Measurements from ENCODE around the gene PCSK6. TPM values are rescaled to one million over a fixed set of nuclear protein-coding genes. Genes with fewer than 3 reads are reported as not detected.
"Not testable (repeated sequence)": the region's sequence is repeated elsewhere in the genome, so short reads cannot be mapped to it uniquely, and the experiment has no call there.

PCSK6 gene
- total RNA-seq, 1 experiment from 2014 or later, result 11.5 TPM

DNA sequence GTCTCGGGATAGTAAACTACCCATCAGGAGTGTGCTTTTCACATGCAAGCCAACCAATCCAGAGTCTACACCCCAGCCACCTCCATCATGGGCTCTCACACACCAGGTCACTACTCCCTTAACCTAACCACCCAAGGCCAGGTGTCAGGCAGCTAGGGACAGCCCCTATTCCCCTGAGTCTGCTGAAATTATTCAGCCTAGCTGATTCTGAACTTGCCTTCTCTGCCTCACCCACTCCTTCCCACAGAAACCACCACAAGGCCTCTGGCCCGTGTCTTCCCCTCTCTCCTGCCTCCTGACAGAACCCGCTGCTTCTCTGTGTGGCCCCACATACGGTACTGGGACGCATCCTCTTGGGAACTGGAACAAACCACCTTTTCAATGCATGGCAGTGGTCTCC is 82.1 kb downstream of the PCSK6 start:
- DNase-seq (ENCODE audit: low read depth, low spot score), result no peak
- in situ Hi-C loops (cut with HindIII; ENCODE audit: low pct_unique_long_range_greater_than_20kb, low sequenced_read_pairs), result no loop called here

DNA sequence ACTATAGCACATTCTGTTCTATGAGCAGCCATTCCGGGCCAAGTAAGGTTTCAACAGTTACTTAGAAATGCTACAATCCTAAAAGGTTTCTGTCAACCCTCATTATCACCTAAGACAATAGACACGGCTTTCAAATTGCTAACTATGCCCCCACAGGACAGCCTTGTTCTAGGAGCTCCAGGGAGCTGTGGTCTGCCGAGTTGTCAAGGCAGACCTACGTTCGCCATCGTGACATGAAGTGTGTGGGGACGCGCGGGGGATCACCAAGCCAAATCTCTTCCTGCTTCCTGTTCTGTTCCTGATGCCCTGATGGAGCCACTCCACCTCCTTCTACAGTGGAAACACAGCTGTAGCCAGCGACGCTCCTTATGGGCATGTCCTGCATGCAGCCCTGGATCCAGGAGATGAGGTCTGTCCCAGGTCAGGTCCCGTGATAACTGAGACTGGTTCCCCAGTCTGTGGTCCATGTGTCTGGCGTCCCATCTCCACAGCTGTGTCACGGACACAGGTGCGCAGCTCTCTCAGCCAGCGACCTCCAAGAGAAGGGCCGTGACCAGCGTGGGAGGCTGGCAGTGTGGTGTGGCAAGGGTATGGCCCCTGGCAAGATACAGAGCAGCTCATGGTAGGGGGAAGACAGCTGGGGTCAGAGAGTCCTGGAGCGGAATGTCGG is 82.8 kb downstream of the PCSK6 start:
- no peak for DNase-seq (ENCODE audit: low read depth, low spot score)
- in situ Hi-C loops (cut with HindIII; ENCODE audit: low pct_unique_long_range_greater_than_20kb, low sequenced_read_pairs), result no loop called here

DNA sequence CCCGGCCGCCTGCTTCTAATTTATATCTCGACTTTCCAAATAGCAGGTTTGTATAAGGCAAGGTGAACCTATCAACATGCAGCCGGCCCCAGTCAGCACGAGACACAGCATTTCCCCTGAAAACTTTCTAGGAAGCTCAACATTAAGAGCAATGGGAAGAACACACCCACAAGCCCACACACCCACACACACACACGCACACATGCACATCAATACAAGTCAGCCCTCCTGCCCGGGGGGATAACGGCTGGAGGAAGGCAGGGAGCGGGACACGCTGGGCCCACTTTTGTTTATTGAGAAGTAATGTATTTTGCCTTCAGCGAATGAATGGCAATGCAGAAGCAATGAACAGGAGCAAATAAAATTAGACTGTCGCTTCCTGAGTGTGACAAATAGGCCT is 83.5 kb downstream of the PCSK6 start:
- no peak for DNase-seq (ENCODE audit: low read depth, low spot score)
- in situ Hi-C loops (cut with HindIII; ENCODE audit: low pct_unique_long_range_greater_than_20kb, low sequenced_read_pairs), result no loop called here

DNA sequence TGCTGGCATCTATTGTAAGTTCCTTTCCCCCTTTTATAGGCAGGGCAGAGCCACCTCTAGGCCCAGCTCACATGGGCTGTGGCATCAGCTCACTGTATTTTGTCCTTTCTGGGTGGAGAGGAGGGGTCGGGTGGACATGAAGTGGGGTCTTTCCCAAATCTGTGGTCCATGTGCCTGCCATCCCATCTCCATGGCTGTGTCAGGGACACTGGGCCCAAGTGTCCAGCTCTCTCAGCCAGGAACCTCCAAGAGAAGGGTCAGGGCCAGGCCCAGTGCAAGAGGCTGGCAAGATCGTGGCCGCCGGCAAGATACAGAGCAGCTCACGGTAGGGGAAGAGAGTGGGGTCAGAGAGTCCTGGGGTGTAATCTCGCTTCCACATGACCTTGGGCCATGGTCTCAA is 85.3 kb downstream of the PCSK6 start:
- DNase-seq (ENCODE audit: low read depth, low spot score), result no peak
- in situ Hi-C loops (cut with HindIII; ENCODE audit: low pct_unique_long_range_greater_than_20kb, low sequenced_read_pairs), result no loop called here

DNA sequence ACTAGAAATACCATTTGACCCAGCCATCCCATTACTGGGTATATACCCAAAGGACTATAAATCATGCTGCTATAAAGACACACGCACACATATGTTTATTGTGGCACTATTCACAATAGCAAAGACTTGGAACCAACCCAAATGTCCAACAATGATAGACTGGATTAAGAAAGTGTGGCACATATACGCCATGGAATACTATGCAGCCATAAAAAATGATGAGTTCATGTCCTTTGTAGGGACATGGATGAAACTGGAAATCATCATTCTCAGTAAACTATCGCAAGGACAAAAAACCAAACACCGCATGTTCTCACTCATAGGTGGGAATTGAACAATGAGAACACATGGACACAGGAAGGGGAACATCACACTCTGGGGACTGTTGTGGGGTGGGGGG is 86.6 kb downstream of the PCSK6 start:
- in situ Hi-C loops (cut with HindIII; ENCODE audit: low pct_unique_long_range_greater_than_20kb, low sequenced_read_pairs); DNase-seq (ENCODE audit: low read depth, low spot score): not testable (repeated sequence)

DNA sequence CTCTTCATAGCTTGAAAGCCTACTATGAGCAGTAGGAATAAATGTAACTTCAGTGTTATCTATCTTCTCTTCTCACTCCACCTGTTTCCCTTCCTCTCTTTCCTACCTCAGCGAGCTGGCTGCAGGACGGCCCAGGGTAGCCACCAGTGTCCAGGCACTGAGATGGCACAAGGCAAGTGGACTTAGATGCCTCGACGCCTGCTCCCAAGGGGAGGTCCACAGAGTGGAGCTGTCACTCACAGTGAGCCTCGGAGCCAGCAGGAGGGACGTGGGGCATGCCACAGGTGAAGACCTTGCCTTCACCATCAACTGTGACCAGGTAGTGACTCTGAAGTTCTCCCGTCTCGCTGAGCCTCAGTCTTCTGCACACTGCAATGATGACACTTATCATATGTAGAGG is 88.2 kb downstream of the PCSK6 start:
- in situ Hi-C loops (cut with HindIII; ENCODE audit: low pct_unique_long_range_greater_than_20kb, low sequenced_read_pairs), result no loop called here
- no peak for DNase-seq (ENCODE audit: low read depth, low spot score)

DNA sequence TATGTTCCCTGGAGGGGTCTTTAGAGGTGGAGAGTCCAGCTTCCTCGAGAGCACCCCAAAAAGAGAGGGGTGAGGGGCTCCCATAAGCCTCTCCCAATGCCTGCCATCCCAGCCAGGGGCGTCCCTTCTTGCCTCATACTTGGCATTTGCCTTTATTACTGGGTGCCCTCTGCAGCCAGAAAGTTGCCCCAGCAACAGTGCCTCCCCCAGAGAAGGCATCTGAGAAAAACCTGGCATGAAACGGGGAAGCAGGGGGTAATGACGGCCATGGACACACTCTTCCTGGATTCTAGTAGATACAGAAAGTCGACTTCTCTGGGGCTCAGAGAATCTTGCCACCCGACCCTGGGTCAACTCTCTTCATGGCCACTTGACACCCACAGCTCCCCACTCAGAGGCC is 90.1 kb downstream of the PCSK6 start:
- no peak for DNase-seq (ENCODE audit: low read depth, low spot score)
- in situ Hi-C loops (cut with HindIII; ENCODE audit: low pct_unique_long_range_greater_than_20kb, low sequenced_read_pairs), result no loop called here

DNA sequence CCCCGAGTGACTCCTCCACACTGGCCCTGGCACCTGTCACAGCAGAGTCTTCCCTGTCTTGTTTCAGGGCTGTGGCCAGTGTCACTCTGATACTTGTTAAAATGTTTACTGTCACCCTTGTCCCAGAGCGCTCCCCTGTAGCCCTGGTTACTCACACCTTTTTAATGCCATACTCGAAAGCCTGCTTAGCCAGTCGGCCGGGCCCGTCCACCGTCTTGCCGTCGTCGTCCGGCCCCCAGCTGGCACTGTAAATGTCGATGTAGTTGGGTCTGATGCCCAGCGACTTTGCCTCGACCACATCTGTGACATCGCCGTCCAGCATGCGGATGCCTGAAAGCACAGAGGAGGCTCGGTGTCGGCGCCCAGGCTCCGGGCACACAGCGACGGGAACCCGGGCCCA is 91.3 kb downstream of the PCSK6 start:
- DNase-seq (ENCODE audit: low read depth, low spot score), result no peak
- in situ Hi-C loops (cut with HindIII; ENCODE audit: low pct_unique_long_range_greater_than_20kb, low sequenced_read_pairs), result no loop called here

DNA sequence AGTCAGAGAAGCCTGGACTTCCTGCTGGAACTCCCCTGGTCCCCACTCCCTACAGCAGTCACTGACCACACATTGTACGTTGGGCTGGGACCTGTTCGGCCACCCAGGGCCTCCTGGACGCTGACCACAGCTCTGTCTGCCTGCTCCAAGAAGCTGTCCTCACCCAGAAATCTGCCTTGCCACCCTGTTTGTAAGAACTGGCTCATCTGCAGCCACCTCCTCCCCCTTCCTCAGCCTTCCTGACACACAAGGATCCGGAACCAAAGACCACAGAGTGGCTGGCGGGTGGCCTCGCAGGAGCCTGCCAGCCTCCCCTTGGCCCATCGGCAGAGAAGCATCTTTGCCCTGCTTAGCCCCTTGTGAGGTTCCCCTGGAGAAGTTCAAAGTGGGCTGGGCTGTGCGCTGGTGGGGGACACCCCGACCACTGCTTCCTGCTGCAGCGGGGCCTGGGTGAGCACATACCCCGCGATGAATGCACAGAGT is 91.9 kb downstream of the PCSK6 start:
- DNase-seq (ENCODE audit: low read depth, low spot score), result no peak
- in situ Hi-C loops (cut with HindIII; ENCODE audit: low pct_unique_long_range_greater_than_20kb, low sequenced_read_pairs), result no loop called here

DNA sequence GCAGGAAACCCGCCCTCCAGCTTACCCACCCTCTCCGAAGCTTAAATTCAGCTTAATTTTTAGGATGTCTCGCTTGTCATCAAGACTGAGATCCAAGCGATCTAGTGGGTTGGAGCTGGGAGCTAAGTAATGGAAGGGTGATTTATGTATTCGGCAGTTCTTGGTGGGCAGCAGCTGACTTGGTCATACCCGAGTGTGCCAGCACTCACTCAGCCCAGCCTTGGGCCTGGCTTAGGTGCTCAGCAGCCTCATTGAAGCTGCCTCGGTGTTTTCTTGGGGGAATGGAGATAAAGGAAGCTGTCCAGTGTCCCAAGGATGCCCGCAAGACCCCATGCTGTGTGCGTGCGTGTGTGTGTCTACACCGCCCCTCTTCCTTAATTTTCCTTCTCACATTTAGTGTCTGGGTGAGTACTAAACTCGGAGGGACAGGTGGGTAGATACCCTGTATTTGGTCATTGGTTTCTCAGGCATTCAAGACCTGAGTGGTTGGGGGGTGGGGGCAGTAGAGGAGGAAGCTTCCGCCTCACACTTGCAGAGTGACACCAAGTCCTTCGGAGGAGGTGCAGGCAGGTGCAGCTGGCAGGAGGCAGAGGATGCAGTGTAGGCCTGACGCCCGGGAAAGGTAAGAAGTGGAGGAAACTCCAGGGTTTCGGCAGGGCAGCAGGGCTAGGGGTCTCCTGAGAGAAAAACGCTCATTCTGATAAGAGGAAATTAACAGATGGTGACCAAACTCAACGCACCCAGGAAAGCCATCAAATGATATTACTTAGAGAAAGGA is 92.8 kb downstream of the PCSK6 start:
- no peak for DNase-seq (ENCODE audit: low read depth, low spot score)
- in situ Hi-C loops (cut with HindIII; ENCODE audit: low pct_unique_long_range_greater_than_20kb, low sequenced_read_pairs), result no loop called here

DNA sequence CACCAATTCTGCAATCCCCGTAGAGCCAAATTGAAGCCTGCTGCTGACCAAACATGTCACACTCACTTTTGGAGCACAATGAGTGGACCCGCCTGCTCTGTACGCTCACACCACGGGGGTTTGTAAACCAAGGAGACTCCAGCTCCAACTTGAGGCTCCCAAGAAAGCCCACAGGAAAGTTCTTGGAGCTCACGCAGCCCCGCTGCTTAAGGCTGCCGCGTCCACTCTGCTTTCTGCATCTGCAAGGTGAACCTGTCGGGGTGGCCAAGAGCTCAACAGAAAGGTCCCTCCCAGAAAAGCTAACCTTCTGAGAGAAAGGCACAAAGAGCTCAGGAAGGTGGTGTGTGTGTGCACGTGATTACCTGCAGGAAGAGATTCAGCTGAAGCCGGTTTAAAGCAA is 94.9 kb downstream of the PCSK6 start:
- in situ Hi-C loops (cut with HindIII; ENCODE audit: low pct_unique_long_range_greater_than_20kb, low sequenced_read_pairs), result no loop called here
- DNase-seq (ENCODE audit: low read depth, low spot score), result no peak

DNA sequence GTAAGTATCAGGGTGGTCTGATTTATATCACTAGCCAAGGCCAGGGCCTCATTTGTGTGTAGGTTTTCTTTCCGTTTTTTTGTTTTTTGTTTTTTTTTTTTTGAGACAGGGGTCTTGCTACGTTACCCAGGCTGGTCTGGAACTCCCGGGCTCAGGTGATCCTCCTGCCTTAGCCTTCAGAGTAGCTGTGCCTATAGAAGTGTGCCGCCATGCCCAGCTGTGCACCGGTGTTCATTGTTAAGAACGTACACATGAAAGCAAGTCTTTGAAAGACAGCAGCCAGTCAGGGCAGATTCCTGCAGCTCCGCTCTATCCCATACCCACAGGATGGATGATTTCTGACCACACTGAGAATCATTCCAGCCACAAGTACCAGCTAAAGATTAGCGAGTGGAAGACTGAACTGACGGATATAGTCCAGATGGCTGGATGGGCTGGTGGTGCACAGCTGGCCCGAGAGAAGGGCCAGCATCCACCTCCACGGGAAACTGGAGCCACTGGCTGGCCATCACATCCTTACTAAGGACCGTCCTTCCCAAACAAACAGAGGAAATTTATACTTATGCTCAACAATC is 95.4 kb downstream of the PCSK6 start:
- no peak for DNase-seq (ENCODE audit: low read depth, low spot score)
- in situ Hi-C loops (cut with HindIII; ENCODE audit: low pct_unique_long_range_greater_than_20kb, low sequenced_read_pairs), result no loop called here

DNA sequence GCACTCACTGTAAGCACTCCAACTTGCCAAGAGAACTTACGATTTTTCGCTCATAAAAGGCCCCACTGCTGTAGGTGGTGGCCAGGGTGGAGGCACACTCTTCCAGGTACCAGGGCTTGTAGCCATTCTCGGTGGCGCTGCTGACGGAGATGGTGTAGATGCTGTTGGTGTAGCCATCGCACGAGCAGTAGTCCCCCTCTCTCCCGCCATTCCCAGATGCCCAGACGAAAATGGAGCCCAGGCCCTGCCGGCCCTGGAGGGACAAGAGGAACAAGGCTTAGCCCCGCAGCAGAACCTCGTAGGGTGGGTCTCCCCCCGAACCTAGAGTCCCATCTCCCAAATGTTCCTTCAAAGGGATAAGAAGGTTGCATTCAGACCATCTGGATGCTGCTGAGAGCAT is 96.3 kb downstream of the PCSK6 start:
- no peak for DNase-seq (ENCODE audit: low read depth, low spot score)
- in situ Hi-C loops (cut with HindIII; ENCODE audit: low pct_unique_long_range_greater_than_20kb, low sequenced_read_pairs), result no loop called here

DNA sequence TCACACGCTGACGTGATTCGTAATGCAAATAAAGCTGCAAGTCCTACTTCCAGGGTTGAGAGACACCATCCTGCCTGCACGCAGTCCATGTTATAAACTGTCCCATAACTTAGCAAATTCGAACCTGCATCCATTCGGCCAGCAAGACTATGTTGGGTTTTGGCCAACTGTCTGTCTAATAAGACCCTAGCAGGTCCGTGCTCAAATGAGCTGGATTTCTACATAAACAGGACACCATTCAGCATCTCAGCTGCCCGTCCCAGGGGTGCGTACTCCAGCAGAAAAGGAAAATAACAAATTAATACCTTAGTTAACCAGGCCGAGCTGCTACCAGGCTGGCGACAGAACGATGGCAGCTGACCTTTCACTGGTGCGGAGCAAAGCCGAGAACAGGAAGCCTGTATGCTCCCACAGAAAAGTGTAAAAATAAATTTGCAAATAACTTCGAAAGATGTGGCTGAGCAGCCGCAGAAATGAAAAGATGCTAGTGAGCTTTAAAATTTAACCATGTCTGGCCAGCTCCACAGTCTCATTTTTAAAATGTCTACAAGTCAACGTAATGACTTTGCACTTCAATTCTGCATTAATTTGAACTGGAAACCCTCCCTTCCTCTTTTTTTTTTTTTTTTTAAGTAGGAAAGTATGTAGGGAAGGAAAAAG is 97.4 kb downstream of the PCSK6 start:
- no peak for DNase-seq (ENCODE audit: low read depth, low spot score)
- in situ Hi-C loops (cut with HindIII; ENCODE audit: low pct_unique_long_range_greater_than_20kb, low sequenced_read_pairs), result no loop called here

DNA sequence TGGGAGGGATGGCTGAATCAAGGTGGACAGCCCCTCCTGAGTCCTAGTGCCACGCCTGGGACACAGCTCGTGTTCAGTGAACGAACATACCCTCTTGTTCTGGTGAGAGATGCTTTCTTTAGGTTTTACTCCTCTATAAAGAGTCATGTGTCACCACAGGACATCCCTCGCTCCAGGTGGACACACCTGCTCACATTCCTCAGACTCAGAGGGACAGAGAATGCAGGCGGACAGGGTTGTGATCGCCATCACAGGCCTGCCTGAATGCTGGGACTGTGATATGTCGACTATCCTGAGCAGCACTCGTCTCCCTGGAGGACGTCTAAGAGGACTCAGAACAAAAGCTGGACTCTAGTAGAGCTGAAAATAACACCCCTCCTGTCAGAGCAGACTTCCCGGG is 98.1 kb downstream of the PCSK6 start:
- in situ Hi-C loops (cut with HindIII; ENCODE audit: low pct_unique_long_range_greater_than_20kb, low sequenced_read_pairs), result no loop called here
- no peak for DNase-seq (ENCODE audit: low read depth, low spot score)

DNA sequence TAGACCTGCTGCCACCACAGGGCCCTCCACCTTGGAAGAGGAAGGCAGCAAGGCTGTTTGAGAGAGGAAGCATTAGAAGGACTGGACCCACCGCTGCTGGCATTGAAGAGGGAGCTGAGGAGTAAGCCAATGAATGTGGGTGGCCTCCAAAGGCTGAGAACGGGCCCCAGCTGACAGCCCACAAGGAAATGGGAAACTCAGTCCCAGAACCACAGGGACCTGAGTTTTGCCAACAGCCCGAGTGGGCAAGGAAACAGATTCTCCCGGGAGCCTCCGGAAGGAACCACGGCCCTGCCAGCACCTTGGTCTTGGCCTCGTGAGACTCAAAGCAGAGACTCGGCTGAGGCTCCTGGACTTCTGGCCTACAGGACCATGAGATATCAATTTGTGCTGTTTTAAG is 99.0 kb downstream of the PCSK6 start:
- DNase-seq (ENCODE audit: low read depth, low spot score), result no peak
- in situ Hi-C loops (cut with HindIII; ENCODE audit: low pct_unique_long_range_greater_than_20kb, low sequenced_read_pairs), result no loop called here

DNA sequence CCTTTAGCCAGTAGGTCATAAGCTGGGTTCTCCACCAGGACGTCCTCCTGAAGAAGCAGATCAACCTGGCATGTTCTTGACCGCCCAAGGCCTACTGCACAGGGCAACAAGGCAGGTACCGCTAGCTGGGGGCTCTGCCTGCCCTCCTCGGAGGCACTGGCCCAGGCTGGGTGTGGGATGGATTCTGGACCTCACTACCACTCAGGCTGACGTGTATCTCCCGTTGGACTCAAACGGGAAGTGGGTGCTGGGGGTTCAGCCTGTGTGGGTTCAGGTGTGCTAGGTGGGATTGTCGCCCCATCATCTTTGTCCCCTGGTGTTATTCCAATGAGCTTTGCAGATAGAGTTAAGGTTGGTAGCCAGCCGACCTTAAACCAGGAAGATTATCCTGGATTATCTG is 99.4 kb downstream of the PCSK6 start:
- in situ Hi-C loops (cut with HindIII; ENCODE audit: low pct_unique_long_range_greater_than_20kb, low sequenced_read_pairs), result no loop called here
- DNase-seq (ENCODE audit: low read depth, low spot score), result no peak

DNA sequence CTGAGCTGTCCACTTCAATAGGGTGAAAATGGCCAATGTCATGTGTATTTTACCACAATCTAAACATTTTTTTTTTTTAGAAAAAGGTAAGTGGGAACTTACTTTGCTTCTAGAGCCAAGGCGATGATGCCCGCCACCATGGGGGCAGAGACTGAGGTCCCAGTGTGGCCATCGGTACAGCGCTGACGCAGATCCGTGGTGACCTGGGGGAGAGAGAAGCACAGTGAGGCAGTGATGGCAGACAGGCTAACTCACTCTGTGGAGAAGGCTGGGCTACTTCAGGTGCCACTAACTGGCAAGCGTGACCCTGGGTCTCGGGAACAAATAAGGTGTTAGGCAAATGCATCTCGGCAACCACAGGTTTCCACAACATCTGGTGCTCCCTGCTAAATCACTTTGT is 100.1 kb downstream of the PCSK6 start:
- DNase-seq (ENCODE audit: low read depth, low spot score), result no peak
- in situ Hi-C loops (cut with HindIII; ENCODE audit: low pct_unique_long_range_greater_than_20kb, low sequenced_read_pairs), result no loop called here
